Common myeloid progenitor, CD34-positive (primary cell): ENCODE results near the gene CSK.

Experiments
- CTCF ChIA-PET: fragments of 350-600 bp; sonication (Branson Sonifier 250); formaldehyde crosslinking; loops from one replicate; lab custom pipeline; 2021; ENCODE audit warnings: antibody characterized with exemption; lab: Charles Lee
- POLR2A ChIA-PET: fragments of 350-600 bp; sonication (Branson Sonifier 250); formaldehyde crosslinking; loops from one replicate; lab custom pipeline; 2021; ENCODE audit warnings: antibody characterized with exemption; lab: Charles Lee
- DNase-seq, 3 donors: peaks; one replicate each; pipeline versions ENCODE4 v3.0.0 to v3.0.0-alpha.2; 2013
- H3K27ac ChIP-seq, 2 experiments: 1 replicate in 1 of 2; 2 replicates in 1 of 2; pipeline ENCODE4 v1.7.0; 2013; ENCODE audit warnings: inconsistent platforms in 2 of 2, low read length in 2 of 2, mild to moderate bottlenecking in 2 of 2, low read depth in 1 of 2, moderate library complexity in 1 of 2; ENCODE audit not compliant: severe bottlenecking in 2 of 2, insufficient read depth in 1 of 2, poor library complexity in 1 of 2
- H3K27me3 ChIP-seq, 5 experiments: replicated peaks in 2 of 5; 1 replicate in 3 of 5; 2 replicates in 2 of 5; pipeline versions ENCODE4 v1.6.1 to v1.7.0; 2013; ENCODE audit warnings: low read length in 4 of 5, mild to moderate bottlenecking in 2 of 5, moderate library complexity in 2 of 5, inconsistent platforms in 1 of 5; ENCODE audit not compliant: insufficient read depth in 5 of 5, control insufficient read depth in 4 of 5
- H3K36me3 ChIP-seq, 4 experiments: 1 replicate in 2 of 4; 2 replicates in 2 of 4; pipeline versions ENCODE4 v1.6.1 to v1.7.0; 2013; ENCODE audit warnings: low read length in 3 of 4, control low read depth in 1 of 4, mild to moderate bottlenecking in 1 of 4; ENCODE audit not compliant: control insufficient read depth in 4 of 4, insufficient read depth in 4 of 4
- H3K4me1 ChIP-seq, 4 experiments: 1 replicate in 3 of 4; 2 replicates in 1 of 4; pipeline versions ENCODE4 v1.6.1 to v1.7.1; 2013; ENCODE audit warnings: low read length in 3 of 4, mild to moderate bottlenecking in 3 of 4, control low read depth in 1 of 4, inconsistent platforms in 1 of 4, moderate library complexity in 1 of 4; ENCODE audit not compliant: control insufficient read depth in 4 of 4, insufficient read depth in 4 of 4; ENCODE audit errors: control extremely low read depth in 1 of 4
- H3K4me3 ChIP-seq, 7 experiments: 1 replicate in 4 of 7; 2 replicates in 3 of 7; pipeline versions ENCODE4 v1.5.1 to v1.7.0; 2013; ENCODE audit warnings: mild to moderate bottlenecking in 7 of 7, low read length in 6 of 7, moderate library complexity in 6 of 7, inconsistent platforms in 2 of 7, low read depth in 2 of 7, control low read depth in 1 of 7; ENCODE audit not compliant: insufficient read depth in 4 of 7, control insufficient read depth in 1 of 7; ENCODE audit errors: extremely low read depth in 1 of 7
- H3K9me3 ChIP-seq, 5 experiments: 1 replicate in 4 of 5; 2 replicates in 1 of 5; pipeline versions ENCODE4 v1.6.1 to v1.7.1; 2013; ENCODE audit warnings: low read length in 4 of 5, mild to moderate bottlenecking in 2 of 5, inconsistent platforms in 1 of 5, low read depth in 1 of 5, moderate library complexity in 1 of 5; ENCODE audit not compliant: control insufficient read depth in 4 of 5, insufficient read depth in 2 of 5; ENCODE audit errors: control extremely low read depth in 1 of 5
- WGBS: methylation state at CpG from one replicate; pipeline ENCODE4 v1.1.5; 2013; ENCODE audit not compliant: insufficient coverage; 5-methylcytosine and 5-hydroxymethylcytosine counted together

Gene CSK

GRCh38 chr15:74815121-74815934, 33.4 kb downstream of the CSK start:
- H3K36me3 ChIP-seq: no peaks in the 10 kb centered on the region
- WGBS: 86% methylated on average over 8 of the region's 10 CpGs
- H3K4me3 ChIP-seq: no peak overlapping the region
- peaks cover 0 to 7% (median 4%) of the 10 kb centered on the region in 4 experiments for H3K4me1 ChIP-seq
- no peak for DNase-seq
- no peaks in the 10 kb centered on the region for H3K27me3 ChIP-seq
- no peak overlapping the region for H3K27ac ChIP-seq
- H3K9me3 ChIP-seq: no peaks in the 10 kb centered on the region
- CTCF ChIA-PET: interaction anchor here (0.7 to 2.2 kb wide), 4 partner anchors 10 to 87 kb away, joined by 3 to 6 read pairs (median 4); no protein-coding TSS in a partner anchor
- POLR2A ChIA-PET: no interaction called here

GRCh38 chr15:74815961-74816360, 34.1 kb downstream of the CSK start:
- WGBS: 92% methylated on average over 11 of the region's 15 CpGs
- H3K27me3 ChIP-seq: no peaks in the 10 kb centered on the region
- no peaks in the 10 kb centered on the region for H3K36me3 ChIP-seq
- H3K4me1 ChIP-seq: peaks cover 0 to 7% (median 4%) of the 10 kb centered on the region in 4 experiments
- no peak overlapping the region for H3K27ac ChIP-seq
- H3K9me3 ChIP-seq: no peaks in the 10 kb centered on the region
- CTCF ChIA-PET: interaction anchor here (0.7 to 2.2 kb wide), 3 partner anchors 9 to 17 kb away, joined by 3 to 6 read pairs (median 3); no protein-coding TSS in a partner anchor
- H3K4me3 ChIP-seq: no peak overlapping the region
- POLR2A ChIA-PET: no interaction called here
- no peak for DNase-seq

GRCh38 chr15:74816624-74817369, 34.9 kb downstream of the CSK start:
- CTCF ChIA-PET: interaction anchor here (0.9 to 1.4 kb wide), 6 partner anchors 9 to 186 kb away, joined by 3 to 6 read pairs (median 4); partner anchors contain the start of gene CPLX3
- Histone ChIP-seq H3K4me3 (no peak overlapping the region), H3K27ac (no peak overlapping the region), H3K4me1 (peaks cover 0 to 7% (median 4%) of the 10 kb centered on the region in 4 experiments), H3K27me3 (no peaks in the 10 kb centered on the region), H3K9me3 (no peaks in the 10 kb centered on the region), H3K36me3 (no peaks in the 10 kb centered on the region)
- POLR2A ChIA-PET: no interaction called here
- 85% methylated on average over 11 of the region's 19 CpGs for WGBS
- DNase-seq: no peak

- Histone ChIP-seq H3K9me3 (no peaks in the 10 kb centered on the region), H3K4me1 (peaks cover 0 to 7% (median 4%) of the 10 kb centered on the region in 4 experiments), H3K36me3 (no peaks in the 10 kb centered on the region), H3K4me3 (no peak overlapping the region), H3K27me3 (no peaks in the 10 kb centered on the region), H3K27ac (no peak overlapping the region)
- ChIA-PET POLR2A (no interaction called here), CTCF (interaction anchor here (0.7 to 1.4 kb wide), 7 partner anchors 9 to 186 kb away, joined by 3 to 6 read pairs (median 4); partner anchors contain the start of gene CPLX3)
- no peak for DNase-seq
- 80% methylated on average over 5 of the region's 9 CpGs for WGBS
Measured at GRCh38 chr15:74817370-74817737, 35.5 kb downstream of the CSK start.

- no peak overlapping the region for H3K27ac ChIP-seq
- ChIA-PET CTCF (interaction anchor here (0.8 to 2.0 kb wide), 5 partner anchors 12 to 185 kb away, joined by 3 to 7 read pairs (median 6); no protein-coding TSS in a partner anchor), POLR2A (no interaction called here)
- peaks cover 0 to 7% (median 4%) of the 10 kb centered on the region in 4 experiments for H3K4me1 ChIP-seq
- no peak for DNase-seq
- 93% methylated on average over 5 of the region's 5 CpGs for WGBS
- peaks cover 0 to 2% (median 0%) of the 10 kb centered on the region in 5 experiments for H3K27me3 ChIP-seq
- no peak overlapping the region for H3K4me3 ChIP-seq
- H3K9me3 ChIP-seq: no peaks in the 10 kb centered on the region
- no peaks in the 10 kb centered on the region for H3K36me3 ChIP-seq
Measured at GRCh38 chr15:74820056-74820455, 38.2 kb downstream of the CSK start.

DNA sequence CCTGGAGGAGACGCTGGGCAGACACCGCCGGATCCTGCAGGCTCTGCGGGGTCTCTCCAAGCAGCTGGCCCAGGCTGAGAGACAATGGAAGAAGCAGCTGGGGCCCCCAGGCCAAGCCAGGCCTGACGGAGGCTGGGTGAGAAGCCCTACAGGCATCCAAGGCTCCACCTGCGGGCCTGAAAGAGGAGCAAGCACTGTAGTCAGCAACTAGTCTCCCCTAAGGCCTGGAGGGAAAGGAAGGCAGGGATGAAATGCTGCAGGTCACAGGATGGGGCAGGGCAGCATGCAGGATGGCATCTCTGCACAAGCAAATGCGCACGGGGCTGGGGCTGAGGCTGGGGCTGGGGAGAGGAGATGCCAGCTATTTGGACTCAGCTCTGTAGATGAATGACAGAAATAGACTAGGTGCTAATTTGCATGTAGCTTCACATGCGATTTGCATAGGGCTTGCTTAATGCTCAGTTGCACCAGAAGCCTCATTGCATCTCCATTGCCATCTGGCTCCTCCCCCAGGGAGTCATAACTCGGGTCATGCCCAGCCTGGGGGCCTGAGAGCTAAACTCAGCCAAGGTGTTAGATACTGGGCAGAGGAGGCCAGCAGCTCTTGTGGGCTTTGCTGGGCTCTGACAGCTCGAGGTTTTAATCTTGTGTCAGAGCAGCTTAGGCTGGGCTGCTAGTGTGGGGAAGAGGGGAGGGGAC, 39.4 kb downstream of the CSK start:
- no peak for DNase-seq
- WGBS: 98% methylated on average over 6 of the region's 11 CpGs
- ChIA-PET POLR2A (no interaction called here), CTCF (interaction anchor here (0.8 to 2.0 kb wide), 8 partner anchors 10 to 186 kb away, joined by 3 to 7 read pairs (median 4); no protein-coding TSS in a partner anchor)
- Histone ChIP-seq H3K27me3 (peaks cover 0 to 5% (median 0%) of the 10 kb centered on the region in 5 experiments), H3K27ac (no peak overlapping the region), H3K36me3 (no peaks in the 10 kb centered on the region), H3K4me1 (peaks cover 0 to 7% (median 5%) of the 10 kb centered on the region in 4 experiments), H3K4me3 (no peak overlapping the region), H3K9me3 (no peaks in the 10 kb centered on the region)
